Measurements from ENCODE around the gene OXSM. TPM values are rescaled to one million over a fixed set of nuclear protein-coding genes. Genes with fewer than 3 reads are reported as not detected.

The OXSM gene
- total and polyA plus RNA-seq, 4 donors = 8.4 to 15.9 (median 13.0) TPM

DNA sequence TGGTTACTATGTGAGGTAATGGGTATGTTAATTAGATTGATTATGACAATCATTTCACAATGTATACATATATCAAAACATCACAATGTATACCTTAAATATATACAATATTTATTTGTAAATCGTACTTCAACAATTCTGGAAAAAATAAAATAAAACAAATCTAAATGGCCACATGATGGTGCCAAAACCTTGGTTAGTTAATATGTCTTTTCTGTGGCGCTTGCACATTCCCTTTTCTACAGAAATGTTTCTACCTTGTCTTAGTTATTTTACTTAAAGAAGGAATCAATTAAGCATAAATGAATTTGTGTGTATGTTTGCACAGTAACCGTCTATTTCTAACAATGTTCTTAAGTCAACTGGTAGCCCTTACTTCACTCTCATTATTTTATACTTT is 53.4 kb downstream of the OXSM start:
- H3K36me3 ChIP-seq (ENCODE audit: control insufficient read depth, insufficient read depth, low read length) = no peaks in the 10 kb centered on the region
- no peaks in the 10 kb centered on the region for H3K4me1 ChIP-seq (ENCODE audit: control insufficient read depth, insufficient read depth, low read length)
- WGBS (ENCODE audit: insufficient coverage) = no CpG with 5 or more reads among the region's 3 CpGs
- H3K27me3 ChIP-seq (ENCODE audit: control insufficient read depth, insufficient read depth, low read length) = no peaks in the 10 kb centered on the region
- peaks cover under 1% of the 10 kb centered on the region for H3K9me3 ChIP-seq (ENCODE audit: control insufficient read depth, insufficient read depth, low read length)
- H3K4me3 ChIP-seq (ENCODE audit: low read depth, low read length) = no peak overlapping the region
- no peak overlapping the region for H3K27ac ChIP-seq (ENCODE audit: low read depth, low read length)
- DNase-seq (ENCODE audit: low read depth in 4 of 6, low spot score in 6 of 6) = peak in 2 of 6 donors; percentile 62 to 85

Other genes starting within 250 kb of the OXSM start
- 100 to 1,000 TPM; 211 to 251 TPM for gene TOP2B, start 125.2 kb upstream of the OXSM start, total RNA-seq
- 100 to 1,000 TPM; 257 to 331 TPM for gene TOP2B, start 125.2 kb upstream of the OXSM start, polyA plus RNA-seq (ENCODE audit: insufficient read length in 2 of 2)
- 10 to 100 TPM; 41.9 to 50.8 TPM for gene NGLY1, start 6.6 kb upstream of the OXSM start, total RNA-seq
- gene NGLY1, start 6.6 kb upstream of the OXSM start, polyA plus RNA-seq (ENCODE audit: insufficient read length in 2 of 2) = 10 to 100 TPM; 40.8 to 41.9 TPM